GM12878 (cell line): ENCODE data around the gene ARMC8.

Experiments
- POLR2A ChIP-seq: IDR thresholded peaks from 2 replicates; pipeline ENCODE4 v1.6.1; 2011; ENCODE audit warnings: low read depth, mild to moderate bottlenecking, low read length
- POLR2AphosphoS5 ChIP-seq: IDR thresholded peaks from 2 replicates; pipeline ENCODE4 v1.6.1; 2011; ENCODE audit warnings: mild to moderate bottlenecking, low read length, inconsistent platforms

DNA sequence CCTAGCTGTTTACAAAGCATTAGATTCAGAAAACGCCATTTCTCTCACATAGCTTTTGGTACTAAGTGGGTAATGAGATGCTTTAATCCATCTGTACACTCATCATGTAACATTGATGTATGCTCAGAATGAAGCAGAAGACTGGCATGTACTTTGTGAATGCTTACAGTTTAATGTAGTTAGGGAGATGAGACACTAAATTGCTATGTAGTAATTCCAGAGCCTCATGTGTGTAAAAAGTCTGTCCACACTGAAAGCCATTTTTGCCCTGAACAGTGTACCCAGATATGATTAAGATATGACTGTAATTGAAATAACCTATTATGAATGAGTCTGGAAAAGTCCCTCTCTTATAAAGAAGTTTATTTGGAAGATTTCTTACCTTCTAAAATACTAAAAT lies 66.5 kb downstream of the ARMC8 start:
- no peak for TF ChIP-seq POLR2A
- no peak for TF ChIP-seq POLR2AphosphoS5
